ENCODE results near the gene SAMD13.

The SAMD13 gene

DNA sequence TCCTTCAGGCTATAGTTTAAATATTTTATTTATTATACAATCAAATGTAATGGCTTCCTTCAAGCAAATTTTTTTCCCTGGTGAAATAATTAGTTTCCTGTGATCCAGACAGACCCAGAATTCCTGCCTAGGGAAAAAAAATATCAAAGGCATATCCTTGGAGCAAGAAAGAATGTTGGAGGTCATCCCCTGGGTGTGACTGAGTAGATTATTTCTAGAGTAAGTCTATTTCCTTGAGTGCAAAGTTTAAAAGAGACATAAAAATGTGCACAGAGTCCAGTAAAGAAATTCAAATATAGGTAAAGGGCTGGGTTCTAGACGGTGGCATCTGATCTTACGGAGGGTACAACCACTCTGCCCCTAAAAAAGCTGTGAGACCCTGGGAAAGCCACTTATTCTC lies 32.2 kb upstream of the SAMD13 start:
- H3K4me3 ChIP-seq (ENCODE audit: low read depth, low read length), result no peak overlapping the region
- TF ChIP-seq, protein P1, sequence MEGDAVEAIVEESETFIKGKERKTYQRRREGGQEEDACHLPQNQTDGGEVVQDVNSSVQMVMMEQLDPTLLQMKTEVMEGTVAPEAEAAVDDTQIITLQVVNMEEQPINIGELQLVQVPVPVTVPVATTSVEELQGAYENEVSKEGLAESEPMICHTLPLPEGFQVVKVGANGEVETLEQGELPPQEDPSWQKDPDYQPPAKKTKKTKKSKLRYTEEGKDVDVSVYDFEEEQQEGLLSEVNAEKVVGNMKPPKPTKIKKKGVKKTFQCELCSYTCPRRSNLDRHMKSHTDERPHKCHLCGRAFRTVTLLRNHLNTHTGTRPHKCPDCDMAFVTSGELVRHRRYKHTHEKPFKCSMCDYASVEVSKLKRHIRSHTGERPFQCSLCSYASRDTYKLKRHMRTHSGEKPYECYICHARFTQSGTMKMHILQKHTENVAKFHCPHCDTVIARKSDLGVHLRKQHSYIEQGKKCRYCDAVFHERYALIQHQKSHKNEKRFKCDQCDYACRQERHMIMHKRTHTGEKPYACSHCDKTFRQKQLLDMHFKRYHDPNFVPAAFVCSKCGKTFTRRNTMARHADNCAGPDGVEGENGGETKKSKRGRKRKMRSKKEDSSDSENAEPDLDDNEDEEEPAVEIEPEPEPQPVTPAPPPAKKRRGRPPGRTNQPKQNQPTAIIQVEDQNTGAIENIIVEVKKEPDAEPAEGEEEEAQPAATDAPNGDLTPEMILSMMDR (IDR thresholded peaks at IDR 0.05; ENCODE audit: borderline replicate concordance, insufficient read depth, low read depth, low read length), result no peak

DNA sequence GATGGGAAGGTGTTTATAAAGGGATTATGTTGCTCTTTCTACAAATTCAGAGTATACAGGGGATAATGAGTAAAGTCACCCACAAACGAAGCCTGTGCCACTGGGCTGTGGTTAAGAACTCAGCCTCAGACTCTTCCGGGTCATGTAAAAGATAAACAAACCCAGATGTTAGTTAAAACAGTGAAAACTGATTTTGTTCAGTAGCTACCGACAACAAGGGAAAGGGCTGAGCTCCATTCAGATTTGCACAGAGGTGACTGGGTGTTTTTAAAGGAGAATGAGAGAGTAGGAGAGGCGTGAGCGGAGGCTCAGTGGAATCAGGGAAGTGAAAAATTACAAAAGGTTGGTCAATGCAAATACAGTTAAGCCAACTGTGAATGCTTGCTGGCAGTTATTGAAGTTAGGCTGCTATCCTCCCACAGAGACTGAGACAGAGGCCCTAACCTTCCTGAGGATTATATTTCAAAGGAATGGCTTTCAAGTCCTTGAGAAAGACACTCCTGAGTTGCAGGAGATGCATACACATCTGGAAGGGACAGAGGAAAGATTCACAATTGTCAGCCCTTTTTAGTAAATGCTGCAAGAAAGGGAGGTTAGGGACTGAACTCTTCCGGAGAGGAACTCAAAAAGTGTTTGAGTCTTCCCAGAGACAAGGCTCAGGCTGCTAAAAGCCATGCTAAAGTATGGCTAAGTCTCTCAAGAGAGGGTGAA lies 29.9 kb upstream of the SAMD13 start:
- H3K4me3 ChIP-seq (ENCODE audit: low read depth, low read length), result no peak overlapping the region
- TF ChIP-seq, protein P1 (IDR thresholded peaks at IDR 0.05; ENCODE audit: borderline replicate concordance, insufficient read depth, low read depth, low read length), result no peak

DNA sequence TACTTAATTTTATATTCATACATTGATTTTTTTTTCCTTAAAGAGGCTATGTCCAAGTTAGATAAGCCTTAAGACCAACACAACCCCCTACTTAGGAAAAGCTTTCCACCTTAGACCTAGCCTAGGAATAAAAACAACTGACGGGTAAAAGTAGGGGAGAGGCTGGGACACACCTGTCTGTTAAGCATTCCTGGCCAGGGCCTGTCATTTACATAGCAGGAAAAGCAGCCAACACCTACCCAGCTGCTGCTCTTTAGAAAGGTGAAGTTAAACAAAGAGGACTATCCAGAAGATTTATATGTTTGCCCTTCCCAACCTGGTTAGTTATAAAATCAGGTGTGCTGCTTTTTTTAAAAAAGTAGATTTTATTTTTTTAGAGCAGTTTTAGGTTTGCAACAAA lies 29.1 kb upstream of the SAMD13 start:
- TF ChIP-seq, protein P1 (IDR thresholded peaks at IDR 0.05; ENCODE audit: borderline replicate concordance, insufficient read depth, low read depth, low read length), result no peak
- H3K4me3 ChIP-seq (ENCODE audit: low read depth, low read length), result no peak overlapping the region

DNA sequence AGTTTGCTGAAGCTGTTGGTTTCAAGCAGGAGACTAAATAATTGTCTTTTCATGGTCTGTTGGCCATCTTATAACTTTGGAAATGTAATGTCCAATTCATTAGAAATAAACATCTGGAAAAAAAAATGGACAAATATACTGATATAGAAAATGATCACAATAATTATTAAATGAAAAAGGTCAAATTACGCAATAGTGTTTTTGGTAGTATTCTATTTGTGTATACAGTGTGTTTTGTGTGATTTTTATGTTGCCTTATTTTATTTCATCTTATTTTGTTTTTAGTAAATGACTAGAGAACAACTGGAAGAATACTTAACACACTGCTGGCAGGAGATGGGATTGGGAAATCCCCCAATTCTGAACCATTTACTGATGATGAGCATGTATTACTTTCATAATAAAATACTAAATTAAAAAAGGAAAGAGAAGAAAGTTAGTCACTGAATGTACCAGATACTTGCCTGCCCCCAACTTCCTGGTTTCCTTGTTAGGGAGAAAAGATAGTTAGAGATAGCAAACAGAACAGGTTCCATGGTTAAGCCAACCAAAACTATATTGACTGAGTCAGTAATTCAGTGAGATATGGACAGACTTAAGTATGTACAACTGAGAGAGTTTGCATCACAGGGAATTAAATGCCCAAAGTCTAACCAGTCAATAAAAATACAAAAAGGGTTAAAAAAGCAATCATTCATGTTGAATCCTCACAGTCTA lies 24.0 kb upstream of the SAMD13 start:
- TF ChIP-seq, protein P1 (IDR thresholded peaks at IDR 0.05; ENCODE audit: borderline replicate concordance, insufficient read depth, low read depth, low read length), result no peak
- H3K4me3 ChIP-seq (ENCODE audit: low read depth, low read length), result no peak overlapping the region

DNA sequence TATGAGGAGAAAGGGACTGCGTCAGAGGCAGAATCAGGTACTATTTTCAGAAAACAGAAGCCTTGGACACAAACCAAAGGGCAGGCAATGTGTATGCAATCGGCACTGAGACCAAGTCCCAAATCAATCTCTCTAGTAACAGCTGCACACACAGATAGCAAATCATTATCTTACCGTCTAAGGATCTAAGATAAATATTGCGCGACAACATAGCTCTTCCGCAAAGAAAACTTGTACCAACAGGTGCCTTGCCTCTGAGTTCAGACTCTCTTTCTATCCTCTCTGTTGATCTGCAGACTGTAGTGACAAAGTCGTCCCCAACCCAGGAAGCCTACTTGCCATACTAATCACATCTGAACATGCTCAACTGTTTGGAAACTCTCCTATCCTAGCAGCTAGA lies 22.6 kb upstream of the SAMD13 start:
- H3K4me3 ChIP-seq (ENCODE audit: low read depth, low read length), result no peak overlapping the region
- TF ChIP-seq, protein P1 (IDR thresholded peaks at IDR 0.05; ENCODE audit: borderline replicate concordance, insufficient read depth, low read depth, low read length), result no peak

DNA sequence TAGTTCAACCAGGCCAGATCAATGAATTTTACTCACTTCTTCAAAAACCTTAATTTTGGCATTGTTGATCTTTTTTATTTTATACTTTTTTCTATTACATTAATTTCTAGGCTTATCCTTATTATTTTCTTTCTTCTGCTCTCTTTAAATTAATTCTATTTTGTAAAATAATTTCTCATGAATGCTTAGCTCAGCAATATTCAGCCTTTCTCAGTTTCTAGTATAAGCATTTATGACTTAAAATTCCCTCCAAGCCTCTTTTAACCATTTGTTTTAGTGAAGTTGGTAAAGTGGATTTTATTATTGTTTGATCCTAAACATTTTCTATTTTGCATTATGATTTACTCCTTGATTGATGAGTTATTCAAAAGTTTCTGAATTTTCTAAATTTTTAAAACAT lies 20.6 kb upstream of the SAMD13 start:
- H3K4me3 ChIP-seq (ENCODE audit: low read depth, low read length), result no peak overlapping the region
- TF ChIP-seq, protein P1 (IDR thresholded peaks at IDR 0.05; ENCODE audit: borderline replicate concordance, insufficient read depth, low read depth, low read length), result no peak
